Measurements from ENCODE around the gene NUP188.

Gene NUP188

DNA sequence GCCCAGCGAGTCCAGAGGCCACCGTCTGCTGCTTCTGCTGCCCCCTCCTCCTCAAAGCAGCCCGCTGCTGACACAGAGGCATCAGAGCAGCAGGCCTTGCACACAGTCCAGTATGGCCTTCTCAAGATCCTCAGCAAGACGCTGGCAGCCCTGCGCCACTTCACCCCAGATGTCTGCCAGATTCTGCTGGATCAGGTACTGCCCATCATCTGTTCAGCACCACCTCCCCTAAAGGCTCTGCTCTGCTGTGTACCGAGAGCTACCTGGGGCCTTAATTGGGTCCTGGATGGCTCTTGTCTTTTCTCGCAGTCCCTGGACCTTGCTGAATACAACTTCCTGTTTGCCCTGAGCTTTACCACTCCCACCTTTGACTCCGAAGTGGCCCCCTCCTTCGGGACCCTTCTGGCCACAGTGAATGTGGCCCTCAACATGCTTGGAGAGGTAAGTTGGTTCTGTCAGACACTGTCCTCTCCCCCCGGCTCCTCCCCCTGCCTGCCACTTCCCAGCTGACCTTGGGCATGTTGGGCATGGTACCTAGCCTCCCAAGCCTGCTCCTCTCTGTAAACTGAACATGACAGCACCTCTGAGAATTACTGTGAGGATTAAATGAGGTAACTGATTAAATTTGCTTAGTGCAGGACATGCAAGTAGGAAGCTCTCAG is 58.0 kb downstream of the NUP188 start:
- no peak for DNase-seq

DNA sequence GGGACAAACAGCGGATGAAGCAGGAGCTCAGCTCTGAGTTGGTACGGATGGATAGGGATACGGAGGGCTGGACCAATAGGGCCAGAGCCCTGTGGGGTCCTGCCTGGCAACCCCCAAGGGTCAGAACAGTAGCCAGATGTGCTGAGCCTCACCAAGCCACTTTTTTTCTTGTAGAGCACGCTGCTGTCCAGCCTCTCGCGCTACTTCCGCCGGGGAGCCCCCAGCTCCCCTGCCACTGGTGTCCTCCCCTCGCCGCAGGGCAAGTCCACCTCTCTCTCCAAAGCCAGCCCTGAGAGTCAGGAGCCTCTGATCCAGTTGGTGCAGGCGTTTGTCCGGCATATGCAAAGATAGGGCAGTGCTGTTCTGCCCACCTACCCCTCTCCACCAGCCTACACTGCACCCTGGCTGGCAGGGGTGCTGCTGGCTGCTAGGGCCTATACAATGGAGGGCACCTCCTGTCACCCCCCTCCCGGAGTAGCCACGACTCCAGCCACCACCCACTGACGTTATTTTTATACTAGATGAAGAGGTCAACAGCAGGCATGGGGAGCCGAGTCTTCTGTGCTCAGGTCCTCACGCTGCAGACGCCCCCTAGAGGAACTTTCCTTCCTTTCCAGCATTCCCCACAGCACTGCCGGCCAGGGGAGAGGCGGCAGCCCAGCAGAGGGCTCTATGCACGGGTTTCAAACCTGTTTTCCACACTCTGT is 59.0 kb downstream of the NUP188 start:
- DNase-seq = peak in 42 of 51 donors; percentile 10 to 79 (median 55)

DNA sequence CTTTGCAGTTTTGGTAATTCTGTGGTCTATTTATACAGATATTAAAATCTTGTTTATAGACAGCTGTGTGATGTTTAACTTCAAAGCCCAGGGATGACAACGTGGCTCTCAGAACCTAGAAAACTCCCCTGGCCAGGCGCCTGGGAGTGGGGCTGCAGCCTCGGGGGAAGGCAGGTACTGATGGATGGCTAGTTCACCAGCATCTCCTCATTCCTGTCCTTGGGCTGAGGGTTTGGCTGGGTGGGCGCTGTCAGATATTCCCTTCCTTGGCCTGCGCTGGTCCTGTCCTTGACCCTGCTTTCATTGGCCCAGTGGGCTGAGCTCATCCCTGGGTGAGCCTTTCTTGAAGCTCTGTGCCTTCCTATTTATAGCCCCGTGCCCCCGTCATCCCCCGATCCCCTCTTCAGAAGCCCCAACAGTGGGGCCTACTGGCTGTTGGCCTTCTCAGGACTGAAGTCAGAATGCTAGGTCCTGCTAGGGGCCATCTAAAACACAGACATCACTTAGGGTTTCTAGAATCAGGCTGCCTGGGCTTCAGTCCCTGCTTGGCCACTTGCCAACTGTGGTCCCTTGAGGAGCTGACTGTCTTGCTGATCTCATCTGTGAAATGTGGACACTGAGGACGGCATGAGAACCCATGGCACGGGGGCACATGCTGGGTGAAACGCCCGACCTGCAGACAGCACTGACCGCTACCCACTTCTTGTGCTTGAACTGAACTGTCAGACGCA is 59.7 kb downstream of the NUP188 start:
- DNase-seq = peak in 4 of 51 donors; percentile 7 to 16 (median 12)

DNA sequence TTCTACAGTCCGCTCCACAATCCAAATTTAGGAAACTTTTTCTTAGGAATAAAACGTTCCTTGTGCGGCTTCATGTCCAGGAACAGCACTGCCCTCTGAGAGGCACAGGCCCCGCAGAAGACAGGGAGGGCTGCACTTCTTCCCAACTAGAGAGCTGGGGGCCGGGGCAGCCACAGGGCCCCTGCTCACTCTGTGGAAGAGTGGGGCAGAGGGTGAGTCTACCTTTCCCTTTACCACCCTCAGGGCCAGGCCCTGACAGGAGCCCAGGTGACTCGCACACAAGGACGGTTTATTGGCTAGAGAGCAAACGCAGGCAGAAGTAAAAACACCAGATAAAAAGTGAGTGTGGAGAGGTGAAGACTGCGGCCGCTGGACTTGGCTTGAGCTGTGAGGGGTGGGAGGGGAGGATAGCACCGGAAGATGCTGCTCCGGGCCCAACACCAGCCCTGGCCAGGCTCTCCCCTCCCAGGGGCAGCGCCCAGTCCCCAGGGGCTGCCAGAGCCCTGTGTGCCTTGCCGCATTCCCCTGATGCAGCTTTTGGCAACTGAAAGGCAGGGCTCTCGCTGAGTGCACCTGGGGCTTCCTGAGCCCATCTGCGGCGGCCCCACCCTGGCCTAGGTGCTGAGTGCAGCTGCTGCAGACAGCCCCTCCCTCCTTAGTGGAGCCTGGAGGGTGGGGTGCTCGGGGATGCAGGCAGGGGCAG is 60.4 kb downstream of the NUP188 start:
- no peak for DNase-seq

DNA sequence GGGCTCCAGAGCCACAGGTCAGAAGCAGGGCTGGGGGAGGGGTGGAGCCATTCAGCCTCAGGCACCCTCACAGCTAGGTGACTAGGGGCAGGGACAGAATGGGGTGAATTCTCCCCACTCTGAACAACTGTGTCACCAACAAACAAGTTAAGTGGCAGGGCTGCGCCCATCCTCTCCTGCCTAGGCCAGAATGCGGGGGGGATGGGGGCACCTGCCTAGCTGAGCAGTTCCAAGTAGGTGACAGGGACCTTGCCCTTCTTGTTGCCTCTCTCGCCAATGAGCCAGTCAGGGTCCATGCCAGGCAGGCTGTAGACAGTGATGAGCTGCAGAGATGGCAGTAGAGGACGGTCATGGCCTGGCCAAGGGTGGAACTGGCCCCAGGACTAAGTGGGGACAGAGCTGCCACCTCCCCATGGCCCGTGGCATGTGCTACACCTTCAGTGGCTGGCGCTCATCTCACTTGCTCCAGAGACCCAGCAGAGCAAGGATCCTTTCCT is 61.0 kb downstream of the NUP188 start:
- no peak for DNase-seq

DNA sequence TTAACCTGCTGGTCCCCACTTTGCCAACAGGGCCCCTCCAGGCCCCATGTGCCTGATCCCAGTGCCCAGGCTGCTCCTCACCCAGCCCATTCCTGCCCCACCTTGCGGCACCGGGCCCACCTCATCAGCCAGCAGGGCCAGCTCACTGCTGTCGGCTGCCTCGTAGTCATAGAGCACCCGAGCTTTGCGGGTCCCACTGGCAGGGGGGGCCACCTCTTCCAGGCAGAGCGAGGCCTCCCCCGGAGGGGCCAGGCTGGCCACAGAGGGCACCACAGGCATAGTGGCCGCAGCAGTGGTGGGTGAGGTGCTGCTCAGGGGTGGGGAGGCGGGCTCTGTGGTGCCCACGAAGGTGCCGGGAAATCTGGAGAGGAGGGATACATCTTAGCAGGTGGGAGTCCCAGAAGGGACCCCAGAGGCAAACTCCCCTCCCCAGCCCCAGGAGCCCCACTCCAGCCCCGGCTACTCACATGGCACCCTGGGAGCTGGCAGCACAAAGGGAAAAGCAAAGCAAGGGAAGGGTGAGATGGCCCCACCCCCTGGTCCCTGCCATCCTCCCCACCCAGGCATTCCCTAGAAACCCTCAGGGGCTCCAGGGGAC is 61.6 kb downstream of the NUP188 start:
- DNase-seq = no peak

DNA sequence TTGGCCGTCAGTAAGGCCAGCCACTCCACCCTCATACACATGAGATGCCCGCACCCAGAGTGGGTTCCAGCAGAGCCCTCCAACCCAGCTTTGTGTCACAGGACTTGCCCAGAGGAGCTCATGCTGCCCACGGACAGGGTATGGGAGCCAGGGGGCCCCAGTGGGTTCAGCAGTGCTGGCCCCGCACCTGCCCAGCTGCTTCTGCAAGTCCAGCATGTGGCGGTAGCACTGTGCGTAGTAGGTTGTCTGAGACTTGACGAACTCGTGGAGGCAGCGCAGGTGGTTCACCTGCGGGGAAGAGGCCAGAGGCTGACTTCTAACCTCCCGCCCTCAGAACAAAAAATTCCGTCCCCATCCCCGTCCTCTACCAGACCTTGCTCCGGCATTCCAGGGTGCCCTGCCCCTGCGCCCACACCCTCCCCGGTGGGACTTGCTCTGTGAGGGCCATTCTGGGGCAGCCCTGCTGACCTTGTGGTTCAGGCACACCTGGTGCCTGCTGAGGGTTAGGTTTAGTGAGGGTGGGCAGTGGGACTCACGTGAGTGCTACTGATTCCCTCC is 62.2 kb downstream of the NUP188 start:
- no peak for DNase-seq

DNA sequence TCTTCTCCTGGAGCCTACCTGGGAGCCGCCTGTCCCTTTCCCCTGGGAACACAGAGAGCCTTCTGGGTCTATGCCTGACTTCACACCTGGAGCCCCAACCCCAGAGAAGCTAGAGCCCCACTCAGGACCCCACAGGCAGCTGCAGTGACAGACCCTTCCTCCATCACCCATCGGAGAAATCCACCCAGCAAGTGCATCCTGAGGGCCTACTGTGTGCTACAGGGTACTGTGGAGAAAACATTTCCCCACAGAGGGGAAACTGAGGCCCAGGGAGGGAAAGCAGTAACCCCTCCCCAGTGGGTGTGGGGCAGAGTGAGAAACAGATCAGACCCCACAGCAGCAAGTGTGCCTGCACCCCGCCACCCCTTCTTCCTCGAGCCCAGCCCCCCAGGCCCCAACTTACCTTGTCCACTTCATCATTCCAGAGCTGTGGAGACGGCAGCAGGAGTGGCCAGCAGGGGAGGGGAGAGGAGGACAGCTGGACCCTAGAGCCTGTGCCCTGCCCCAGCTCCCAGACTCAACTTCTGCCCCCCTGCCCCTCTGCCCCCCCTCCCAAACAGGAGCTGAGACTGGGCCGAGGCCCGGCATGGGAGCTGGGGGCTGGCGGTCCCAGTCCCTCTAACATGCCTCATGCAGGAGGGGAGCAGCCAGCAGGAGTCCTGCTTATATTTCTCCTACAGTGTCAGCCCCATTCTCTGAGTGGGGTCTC is 62.9 kb downstream of the NUP188 start:
- DNase-seq = no peak

DNA sequence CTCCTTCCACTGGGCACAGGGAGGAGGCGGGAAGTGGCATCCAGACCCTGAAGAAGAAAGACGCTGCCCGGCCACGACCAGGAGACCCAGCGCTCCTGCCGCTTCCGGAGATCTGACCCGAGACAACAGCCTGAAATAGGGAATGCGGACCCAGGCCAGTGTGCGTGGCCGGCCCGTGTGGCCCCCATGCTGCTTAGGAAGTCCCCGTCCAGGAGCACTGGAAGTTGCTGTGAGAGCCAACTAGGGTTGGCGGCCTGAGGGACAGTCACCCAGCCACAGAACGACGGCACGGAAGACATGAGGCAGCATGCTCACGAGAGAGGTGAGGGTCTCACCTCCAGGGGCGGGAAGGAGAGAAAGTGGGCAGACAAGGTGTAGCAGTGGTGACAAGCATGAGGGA is 63.7 kb downstream of the NUP188 start:
- no peak for DNase-seq

DNA sequence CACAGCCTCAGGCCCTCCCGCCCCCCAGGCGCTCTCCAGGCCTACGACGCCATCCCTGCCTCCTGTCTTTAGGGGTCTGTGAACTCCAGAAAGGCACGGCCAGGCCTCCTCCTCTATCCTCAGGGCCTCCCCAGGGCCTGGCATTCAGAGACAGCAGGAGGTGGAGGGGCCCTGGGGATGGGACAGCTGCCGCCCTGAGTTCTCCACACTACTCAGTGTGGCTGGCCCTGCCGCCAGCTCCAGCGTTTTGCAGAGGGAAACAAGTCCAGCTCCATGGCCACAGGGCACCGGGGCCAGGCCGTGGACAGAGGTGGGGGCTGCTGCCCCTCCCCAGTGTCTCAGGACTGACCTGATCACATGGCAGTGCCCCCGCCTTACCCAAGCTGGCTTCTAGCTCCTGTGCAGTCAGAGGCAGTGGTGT is 64.3 kb downstream of the NUP188 start:
- DNase-seq = no peak

DNA sequence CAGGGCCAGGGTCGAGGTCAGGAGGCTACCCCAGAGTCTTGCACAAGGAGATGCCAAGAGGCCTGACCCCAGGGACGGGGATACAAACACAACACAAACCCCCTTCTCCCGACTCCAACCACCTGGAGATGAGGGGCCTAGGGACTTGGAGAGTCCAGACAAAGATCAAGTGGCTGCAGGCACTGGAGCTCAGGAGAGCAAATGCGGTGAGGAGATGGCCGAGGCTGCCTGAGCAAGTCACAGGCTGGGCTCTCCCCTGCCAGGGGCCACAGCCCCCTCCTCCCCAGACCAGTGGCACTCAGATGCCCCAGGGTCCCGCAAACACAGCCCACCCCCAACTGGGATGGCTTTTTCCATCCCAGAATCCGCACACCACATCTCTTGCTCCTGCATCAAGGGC is 64.8 kb downstream of the NUP188 start:
- no peak for DNase-seq

DNA sequence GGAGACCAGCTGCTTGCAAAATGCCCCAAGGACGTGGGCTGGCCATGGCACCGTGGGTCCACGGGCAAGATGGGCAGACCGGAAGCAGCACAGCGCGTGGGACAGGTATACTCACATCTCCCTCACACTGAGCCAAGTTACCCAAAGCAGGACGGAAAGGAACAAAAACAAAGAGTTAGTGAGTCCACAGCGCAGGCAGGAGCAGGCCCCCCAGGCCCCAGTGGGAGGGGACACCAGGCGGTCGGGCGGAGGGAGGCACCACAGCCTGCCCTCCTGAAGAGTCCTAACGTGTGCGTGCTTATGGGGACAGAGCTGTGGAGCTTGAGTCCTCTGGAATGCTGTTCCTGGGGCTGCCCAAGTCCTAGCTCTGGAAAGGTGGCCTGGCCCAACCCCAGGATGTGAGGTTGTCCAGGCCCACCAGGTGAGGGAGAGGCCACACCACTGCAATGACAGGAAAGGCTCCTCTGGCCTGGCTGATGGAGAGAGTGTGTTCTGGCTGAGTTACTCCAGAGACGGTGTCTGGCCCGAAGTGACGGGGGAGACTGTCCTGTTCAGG is 65.5 kb downstream of the NUP188 start:
- DNase-seq = no peak

DNA sequence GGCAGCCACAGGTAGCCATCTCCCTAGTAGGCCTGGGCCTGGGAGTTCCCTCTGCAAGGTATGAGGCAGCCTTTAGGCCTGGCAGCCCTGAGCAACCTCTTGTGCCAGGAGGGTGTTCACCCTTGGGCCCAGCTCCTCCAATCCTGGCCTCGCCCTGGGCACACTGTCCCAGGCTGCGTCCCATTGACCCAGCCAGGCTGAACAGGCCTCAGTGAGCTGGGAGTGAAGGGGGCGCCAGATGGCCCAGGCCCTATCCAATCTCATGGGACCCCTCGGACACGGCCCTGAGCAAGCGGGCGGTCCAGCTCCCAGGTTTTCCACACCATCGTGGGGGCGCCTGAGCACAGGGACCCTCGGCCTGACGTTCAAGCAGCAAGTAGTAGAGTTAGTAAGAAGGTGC is 66.2 kb downstream of the NUP188 start:
- no peak for DNase-seq

DNA sequence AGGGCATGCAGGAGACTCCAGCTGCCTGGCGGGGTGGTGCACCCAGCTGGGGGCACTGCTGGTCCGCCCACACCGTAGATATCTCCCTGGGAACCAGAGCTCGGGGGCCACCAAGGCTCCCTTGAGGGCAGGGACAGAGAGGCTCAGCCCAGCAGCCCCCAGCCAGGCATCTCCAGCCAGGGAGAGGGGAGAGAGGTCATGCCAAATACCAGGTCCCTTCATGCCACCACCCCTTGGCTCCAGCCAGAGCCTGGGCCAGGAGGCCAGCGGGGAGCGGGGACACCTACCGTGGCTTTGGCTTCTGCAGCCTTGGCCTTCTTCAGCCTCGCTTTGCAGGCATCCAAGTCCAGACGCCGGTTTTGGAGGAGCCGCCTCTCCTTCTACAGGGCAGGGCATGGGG is 66.6 kb downstream of the NUP188 start:
- no peak for DNase-seq

DNA sequence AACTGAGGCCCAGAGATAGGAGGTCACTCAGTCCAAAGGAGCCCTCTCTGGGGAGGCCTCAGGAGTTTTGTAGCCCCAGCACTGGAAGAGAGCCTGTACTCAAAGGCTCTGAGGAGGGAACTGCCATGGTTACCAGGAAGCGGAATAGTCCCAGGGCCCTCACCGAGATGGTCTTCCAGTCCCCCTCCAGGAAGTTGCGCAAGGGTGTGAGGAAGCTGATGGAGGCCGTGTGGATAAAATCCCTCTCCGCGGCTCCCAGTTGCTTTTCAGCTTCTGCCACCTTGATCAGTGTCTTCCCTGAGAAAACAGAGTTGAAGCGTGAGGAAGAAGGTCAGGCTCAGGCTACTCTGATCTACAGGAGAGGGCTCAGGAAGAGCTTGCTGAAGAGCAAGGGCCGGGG is 67.1 kb downstream of the NUP188 start:
- DNase-seq = no peak

DNA sequence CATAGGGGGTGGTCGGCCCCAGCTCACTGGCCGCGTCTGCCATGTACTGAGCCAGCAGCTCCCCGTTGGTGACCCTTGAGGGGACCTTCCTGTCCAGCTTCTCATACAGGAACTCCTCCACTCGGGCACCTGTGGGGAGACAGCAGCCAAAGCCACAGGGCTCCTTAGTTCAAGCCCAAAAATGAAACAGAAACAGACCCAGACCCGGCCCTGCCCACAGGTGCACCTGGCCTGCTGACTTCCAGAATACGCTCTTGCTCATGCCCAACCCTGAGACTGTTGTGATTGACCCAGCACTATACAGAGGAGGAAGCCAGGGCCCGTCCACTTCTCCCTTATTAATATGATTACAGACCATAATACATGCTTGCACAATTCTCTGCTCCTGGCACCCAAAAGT is 73.6 kb downstream of the NUP188 start:
- no peak for DNase-seq

DNA sequence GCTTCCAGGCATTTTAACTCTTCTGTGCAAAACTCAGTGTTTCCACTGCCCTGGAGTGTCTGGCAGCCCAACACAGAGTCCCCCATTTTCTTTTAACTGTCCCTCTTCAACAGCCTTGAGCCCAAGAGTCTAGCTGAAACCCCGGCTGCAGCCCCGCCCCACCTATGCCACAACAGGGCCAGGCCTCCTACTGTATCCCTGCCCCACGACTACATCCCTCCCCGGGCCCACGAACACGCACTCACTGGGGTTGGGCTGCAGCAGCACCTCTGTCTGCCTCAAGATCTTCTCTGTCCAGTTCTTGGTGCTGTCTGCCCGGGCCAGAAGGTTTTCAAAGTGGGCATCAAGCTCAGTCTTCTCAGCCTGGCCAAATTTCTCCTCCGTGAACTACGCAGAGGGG is 74.5 kb downstream of the NUP188 start:
- DNase-seq = no peak

DNA sequence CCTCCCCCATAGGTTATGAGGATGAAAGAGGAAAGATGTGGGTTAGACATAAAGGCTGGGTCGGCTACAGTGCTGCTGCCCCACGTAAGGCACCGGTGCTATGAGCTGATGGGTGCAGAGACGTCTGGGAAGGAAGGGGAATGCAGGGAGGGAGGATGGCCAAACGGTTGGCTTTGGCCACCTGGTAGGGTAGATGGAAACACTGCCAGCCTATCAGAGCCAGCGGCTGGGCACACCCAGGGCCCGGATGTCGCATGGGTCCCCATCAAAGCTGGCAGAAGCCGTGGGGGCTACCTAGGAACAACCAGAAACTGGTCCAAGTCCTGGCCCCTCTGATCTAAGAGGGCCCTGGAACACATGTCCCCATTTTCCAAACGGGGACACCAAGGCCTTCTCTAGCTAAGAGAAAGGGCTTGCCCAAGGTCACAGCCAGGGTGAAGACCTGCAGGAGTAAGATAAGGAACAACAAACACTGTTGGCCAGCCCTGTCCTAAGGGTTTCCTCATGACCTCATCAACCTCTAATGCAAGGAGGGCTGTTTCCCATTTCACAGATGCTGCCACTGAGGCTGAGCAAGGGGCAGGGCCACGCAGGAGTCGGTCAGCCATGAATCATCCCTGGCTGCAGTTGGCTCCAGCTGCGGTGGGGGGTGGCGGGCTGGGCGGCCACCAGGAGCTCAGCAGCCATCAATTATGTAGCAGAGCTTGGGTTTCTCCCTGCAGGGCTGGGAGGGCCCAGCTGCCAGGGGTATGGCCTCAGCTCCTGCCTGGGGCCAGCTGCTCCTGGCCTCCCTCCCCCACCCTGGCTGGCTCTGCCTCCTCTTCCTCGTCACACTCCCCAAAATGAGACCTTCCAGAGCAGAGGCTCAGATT is 75.8 kb downstream of the NUP188 start:
- DNase-seq = peak in 21 of 51 donors; percentile 10 to 62 (median 29)

DNA sequence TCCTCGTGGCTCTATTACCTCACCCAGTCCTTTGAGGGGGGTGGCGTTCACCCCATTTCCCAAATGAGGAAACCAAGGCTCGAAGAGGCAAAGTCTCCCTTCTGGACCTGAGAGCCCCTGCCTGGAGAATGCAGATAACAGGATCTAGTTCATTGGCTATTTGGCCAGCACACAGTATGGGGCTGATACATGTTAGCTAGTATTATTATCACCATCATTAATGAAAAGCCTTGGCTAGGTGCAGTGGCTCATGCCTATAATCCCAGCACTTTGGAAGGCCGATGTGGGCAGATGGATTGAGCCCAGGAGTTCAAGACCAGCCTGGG is 76.4 kb downstream of the NUP188 start:
- no peak for DNase-seq

Measured in hypothalamus (tissue), 51 donors.